T-cell (primary cell): ENCODE results near the gene PXT1. TPM values are rescaled to one million over a fixed set of nuclear protein-coding genes. Genes with fewer than 3 reads are reported as not detected.
"Not testable (repeated sequence)": the region's sequence is repeated elsewhere in the genome, so short reads cannot be mapped to it uniquely, and the experiment has no call there.

Experiments used
- ATAC-seq, 4 experiments: fragments of 200-7000 bp in 3 of 4; fragments of 150-1000 bp in 1 of 4; cut with Tn5 transposase; replicated peaks in 1 of 4; 1 replicate in 3 of 4; 2 replicates in 1 of 4; pipeline ENCODE4 v1.10.0; 2021; ENCODE audit warnings: moderate library complexity in 3 of 4, mild to moderate bottlenecking in 2 of 4, moderate number of reproducible peaks in 1 of 4
- CTCF ChIA-PET, 2 donors: fragments of 300-600 bp; sonication (Branson Sonifier 250); formaldehyde crosslinking; loops; one replicate each; lab custom pipeline; 2022; ENCODE audit warnings: antibody characterized with exemption in 2 of 2; lab: Charles Lee
- POLR2A ChIA-PET, 2 donors: fragments of 300-600 bp; sonication (Branson Sonifier 250); formaldehyde crosslinking; loops; one replicate each; lab custom pipeline; 2022; ENCODE audit warnings: antibody characterized with exemption in 2 of 2; lab: Charles Lee
- DNase-seq, 35 experiments: peaks; one replicate each; pipeline versions ENCODE4 v3.0.0 to v3.0.0-alpha.2; 2013 to 2023
- H3K27ac ChIP-seq: one replicate; pipeline ENCODE4 v1.5.1; 2013; ENCODE audit warnings: low read length
- H3K27me3 ChIP-seq, 2 experiments: replicated peaks in 1 of 2; 1 replicate in 1 of 2; 2 replicates in 1 of 2; pipeline versions ENCODE4 v1.6.1 to v1.7.0; 2013; ENCODE audit warnings: low read length in 1 of 2, mixed read lengths in 1 of 2; ENCODE audit not compliant: control insufficient read depth in 2 of 2, insufficient read depth in 2 of 2; ENCODE audit errors: extremely low read depth in 1 of 2
- H3K36me3 ChIP-seq, 2 donors: 1 replicate in 1 of 2; 2 replicates in 1 of 2; pipeline versions ENCODE4 v1.6.1 to v1.7.0; 2013; ENCODE audit warnings: low read length in 1 of 2; ENCODE audit not compliant: control insufficient read depth in 2 of 2, insufficient read depth in 1 of 2; ENCODE audit errors: extremely low read depth in 1 of 2
- H3K4me1 ChIP-seq, 2 experiments: 1 replicate in 1 of 2; 2 replicates in 1 of 2; pipeline versions ENCODE4 v1.6.1 to v1.7.0; 2013; ENCODE audit warnings: low read length in 2 of 2, mixed read lengths in 1 of 2; ENCODE audit not compliant: insufficient read depth in 2 of 2, control insufficient read depth in 1 of 2; ENCODE audit errors: extremely low read depth in 1 of 2
- H3K4me3 ChIP-seq, 2 donors: 1 replicate in 1 of 2; 2 replicates in 1 of 2; pipeline versions ENCODE4 v1.5.1 to v1.7.0; 2013; ENCODE audit warnings: mild to moderate bottlenecking in 2 of 2, low read length in 1 of 2, moderate library complexity in 1 of 2; ENCODE audit not compliant: control insufficient read depth in 1 of 2; ENCODE audit errors: extremely low read depth in 1 of 2
- H3K9me3 ChIP-seq: 2 replicates; pipeline ENCODE4 v1.7.0; 2013
- H3K27ac Mint-ChIP-seq, 2 donors: one replicate each; pipeline ENCODE4 v1.8.0; 2020 to 2021; ENCODE audit warnings: mild to moderate bottlenecking in 2 of 2, mixed read lengths in 2 of 2
- H3K27me3 Mint-ChIP-seq, 2 donors: one replicate each; pipeline ENCODE4 v1.8.0; 2021 to 2022; ENCODE audit warnings: mixed read lengths in 2 of 2
- H3K36me3 Mint-ChIP-seq: one replicate; pipeline ENCODE4 v1.8.0; 2021; ENCODE audit warnings: mixed read lengths
- H3K4me1 Mint-ChIP-seq, 3 donors: one replicate each; pipeline ENCODE4 v1.8.0; 2020 to 2022; ENCODE audit warnings: mixed read lengths in 3 of 3, mild to moderate bottlenecking in 1 of 3
- H3K4me3 Mint-ChIP-seq, 3 donors: one replicate each; pipeline ENCODE4 v1.8.0; 2020 to 2022; ENCODE audit warnings: mild to moderate bottlenecking in 3 of 3, mixed read lengths in 3 of 3, moderate library complexity in 3 of 3
- H3K9me3 Mint-ChIP-seq, 3 donors: one replicate each; pipeline ENCODE4 v1.8.0; 2020 to 2022; ENCODE audit warnings: mixed read lengths in 3 of 3
- WGBS: methylation state at CpG from one replicate; pipeline ENCODE4 v1.1.5; 2013; ENCODE audit warnings: missing lambda C conversion rate; ENCODE audit not compliant: insufficient coverage; 5-methylcytosine and 5-hydroxymethylcytosine counted together
- total RNA-seq, 35 experiments: library from RNA in 6 of 35; stranded (reverse) in 6 of 35; fragments of 120-200 nt in 1 of 35; gene quantifications; one replicate each; pipeline versions ENCODE4 v1.2.1 to v1.2.4 and lab custom pipeline; 2013 to 2026

The PXT1 gene
- total RNA-seq, 5 donors from 2014 or later (not counting 1 experiment from before 2014, with no cell fraction given), result 0.13 to 0.44 (median 0.25) TPM; not detected in 1

DNA sequence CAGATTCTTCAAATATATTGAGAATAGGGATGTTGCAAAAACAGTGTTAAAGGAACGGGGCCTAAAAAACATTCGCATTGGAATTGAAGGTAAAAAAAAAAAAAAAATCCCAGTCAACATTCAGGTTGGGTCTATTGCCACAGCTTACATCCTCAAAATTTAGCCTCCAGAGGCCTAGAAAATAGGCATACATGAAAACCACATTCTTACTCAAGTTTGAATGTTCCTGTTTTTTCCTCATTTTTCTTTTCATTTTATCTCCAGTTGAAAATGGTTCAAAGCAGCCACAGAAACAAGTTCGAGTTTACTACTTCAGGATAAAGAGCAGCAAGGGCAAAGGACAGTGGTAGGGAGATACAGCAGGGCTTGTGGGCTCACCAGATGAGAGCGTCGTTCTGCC is 42.1 kb upstream of the PXT1 start:
- Histone ChIP-seq H3K4me3 (no peak overlapping the region), H3K4me1 (no peaks in the 10 kb centered on the region), H3K27ac (no peak overlapping the region), H3K27me3 (no peaks in the 10 kb centered on the region), H3K36me3 (peaks cover 0 to 68% of the 10 kb centered on the region in 2 donors), H3K9me3 (no peaks in the 10 kb centered on the region)
- POLR2A ChIA-PET, result interaction anchor here in 1 of 2 donors (0.7 kb wide), 2 partner anchors 15 to 195 kb away, joined by 4 to 6 read pairs; no protein-coding TSS in a partner anchor
- CTCF ChIA-PET, result interaction anchor here (0.7 to 1.0 kb wide), 2 partner anchors 21 to 562 kb away, joined by 3 to 7 read pairs; no protein-coding TSS in a partner anchor
- H3K27ac Mint-ChIP-seq, result peak overlapping the region in 1 of 2 donors; percentile 24
- DNase-seq (no peak), ATAC-seq (no peak)
- H3K9me3 Mint-ChIP-seq, result no peaks in the 10 kb centered on the region
- peaks cover 2 to 6% (median 5%) of the 10 kb centered on the region in 3 donors for H3K4me1 Mint-ChIP-seq
- 100% methylated on average over 3 of the region's 5 CpGs for WGBS
- H3K27me3 Mint-ChIP-seq, result no peaks in the 10 kb centered on the region
- no peak overlapping the region for H3K4me3 Mint-ChIP-seq
- H3K36me3 Mint-ChIP-seq, result peaks cover 55% of the 10 kb centered on the region

GRCh38 chr6:36483326-36483725 is 40.7 kb upstream of the PXT1 start:
- H3K36me3 ChIP-seq, result peaks cover 0 to 67% of the 10 kb centered on the region in 2 donors
- ATAC-seq, H3K27me3 Mint-ChIP-seq, H3K9me3 Mint-ChIP-seq, H3K9me3 ChIP-seq, H3K4me3 Mint-ChIP-seq, DNase-seq, H3K4me3 ChIP-seq, H3K4me1 ChIP-seq, H3K27me3 ChIP-seq, POLR2A ChIA-PET, H3K27ac ChIP-seq: not testable (repeated sequence)
- Mint-ChIP-seq H3K27ac (peak overlapping the region in 1 of 2 donors; percentile 73), H3K36me3 (peaks cover 55% of the 10 kb centered on the region), H3K4me1 (peaks cover 5 to 12% (median 5%) of the 10 kb centered on the region in 3 donors)
- WGBS, result 95% methylated on average over 4 of the region's 5 CpGs
- CTCF ChIA-PET, result interaction anchor here in 1 of 2 donors (0.7 kb wide), 1 partner anchor 410 kb away, joined by 3 read pairs; no protein-coding TSS in a partner anchor

DNA sequence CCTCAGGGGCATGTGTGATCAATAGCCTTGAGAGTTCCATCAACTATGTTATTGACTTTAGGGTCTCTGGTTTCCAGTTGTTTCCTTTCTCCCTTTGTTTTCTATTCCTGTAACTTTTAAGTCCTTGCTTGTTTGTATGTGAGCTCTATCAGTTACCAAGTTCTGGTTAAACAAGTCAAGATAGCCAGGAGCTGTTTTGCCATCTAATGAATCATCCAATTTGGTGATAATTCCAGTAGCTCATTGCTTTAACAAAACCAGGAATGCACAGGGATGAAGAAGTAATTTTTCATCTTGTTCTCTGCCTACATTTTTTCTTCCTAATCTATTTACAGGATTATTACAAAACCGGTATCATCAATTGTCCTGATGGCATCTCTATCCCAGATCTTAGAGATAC is 36.6 kb upstream of the PXT1 start:
- no peak overlapping the region for H3K27ac ChIP-seq
- peaks cover 15 to 20% (median 17%) of the 10 kb centered on the region in 3 donors for H3K4me1 Mint-ChIP-seq
- H3K36me3 Mint-ChIP-seq, result peaks cover 50% of the 10 kb centered on the region
- no peaks in the 10 kb centered on the region for H3K27me3 ChIP-seq
- POLR2A ChIA-PET, result interaction anchor here (0.5 to 0.6 kb wide), 3 partner anchors 12 to 56 kb away, joined by 3 to 11 read pairs (median 3); no protein-coding TSS in a partner anchor
- no peaks in the 10 kb centered on the region for H3K9me3 ChIP-seq
- CTCF ChIA-PET, result no interaction called here
- DNase-seq (no peak), ATAC-seq (no peak)
- no peaks in the 10 kb centered on the region for H3K9me3 Mint-ChIP-seq
- peak overlapping the region; percentile 33 to 72 for H3K27ac Mint-ChIP-seq
- no CpG with 5 or more reads among the region's 1 CpG for WGBS
- H3K27me3 Mint-ChIP-seq, result no peaks in the 10 kb centered on the region
- H3K36me3 ChIP-seq, result peaks cover 0 to 46% of the 10 kb centered on the region in 2 donors
- H3K4me1 ChIP-seq, result no peaks in the 10 kb centered on the region
- H3K4me3 ChIP-seq, result no peak overlapping the region
- no peak overlapping the region for H3K4me3 Mint-ChIP-seq

- CTCF ChIA-PET, result interaction anchor here in 1 of 2 donors (0.5 to 1.2 kb wide), 3 partner anchors 8 to 55 kb away, joined by 3 read pairs; no protein-coding TSS in a partner anchor
- WGBS, result 100% methylated on average over 1 of the region's 2 CpGs
- H3K27ac Mint-ChIP-seq, result peak overlapping the region; percentile 33 to 72
- Histone ChIP-seq H3K9me3 (no peaks in the 10 kb centered on the region), H3K27ac (no peak overlapping the region), H3K36me3 (peaks cover 0 to 45% of the 10 kb centered on the region in 2 donors), H3K4me1 (no peaks in the 10 kb centered on the region), H3K4me3 (no peak overlapping the region), H3K27me3 (no peaks in the 10 kb centered on the region)
- POLR2A ChIA-PET, result interaction anchor here in 1 of 2 donors (0.6 kb wide), 1 partner anchor 62 kb away, joined by 6 read pairs; no protein-coding TSS in a partner anchor
- H3K36me3 Mint-ChIP-seq, result peaks cover 51% of the 10 kb centered on the region
- ATAC-seq (no peak), DNase-seq (no peak)
- H3K27me3 Mint-ChIP-seq, result no peaks in the 10 kb centered on the region
- H3K9me3 Mint-ChIP-seq, result no peaks in the 10 kb centered on the region
- peaks cover 15 to 20% (median 17%) of the 10 kb centered on the region in 3 donors for H3K4me1 Mint-ChIP-seq
- no peak overlapping the region for H3K4me3 Mint-ChIP-seq
These were observed 35.4 kb upstream of the PXT1 start for GRCh38 chr6:36478051-36478526.

DNA sequence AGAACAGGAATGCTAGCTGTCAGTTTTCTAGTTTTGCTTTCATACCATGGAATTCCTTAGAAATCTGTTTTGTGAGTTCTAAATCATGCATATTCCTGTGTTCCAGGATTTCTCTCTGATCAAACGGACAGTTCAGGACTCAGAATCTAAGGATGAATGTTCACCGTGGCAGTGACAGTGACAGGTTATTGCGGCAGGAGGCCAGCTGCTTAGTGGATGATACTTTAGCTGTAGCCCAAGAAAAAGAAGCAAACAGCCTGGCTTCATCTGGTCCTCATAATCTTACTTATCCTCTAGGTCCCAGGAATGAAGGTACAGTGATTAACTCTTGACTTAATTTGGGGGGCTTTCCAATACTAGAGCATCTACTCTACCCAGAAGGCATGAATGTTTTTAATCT is 27.3 kb upstream of the PXT1 start:
- Mint-ChIP-seq H3K4me3 (no peak overlapping the region), H3K4me1 (peaks cover 12 to 20% (median 17%) of the 10 kb centered on the region in 3 donors), H3K36me3 (peaks cover 40% of the 10 kb centered on the region), H3K27ac (no peak overlapping the region), H3K9me3 (no peaks in the 10 kb centered on the region), H3K27me3 (no peaks in the 10 kb centered on the region)
- H3K27me3 ChIP-seq, result no peaks in the 10 kb centered on the region
- no peak overlapping the region for H3K4me3 ChIP-seq
- H3K4me1 ChIP-seq, result no peaks in the 10 kb centered on the region
- CTCF ChIA-PET, result interaction anchor here in 1 of 2 donors (0.8 kb wide), 1 partner anchor 9 kb away, joined by 3 read pairs; no protein-coding TSS in a partner anchor
- 100% methylated on average over 2 of the region's 3 CpGs for WGBS
- POLR2A ChIA-PET, result interaction anchor here in 1 of 2 donors (0.6 kb wide), 1 partner anchor 99 kb away, joined by 3 read pairs; no protein-coding TSS in a partner anchor
- H3K9me3 ChIP-seq, result no peaks in the 10 kb centered on the region
- H3K36me3 ChIP-seq, result peaks cover 0 to 22% of the 10 kb centered on the region in 2 donors
- ATAC-seq (no peak), DNase-seq (no peak)
- no peak overlapping the region for H3K27ac ChIP-seq

- no peak for ATAC-seq
These were observed 26.6 kb upstream of the PXT1 start for GRCh38 chr6:36469148-36469661.

More at GRCh38 chr6:36469148-36469661, 26.6 kb upstream of the PXT1 start:
- Histone ChIP-seq H3K36me3 (peaks cover 0 to 18% of the 10 kb centered on the region in 2 donors), H3K9me3 (no peaks in the 10 kb centered on the region), H3K27me3 (no peaks in the 10 kb centered on the region), H3K4me1 (no peaks in the 10 kb centered on the region), H3K4me3 (no peak overlapping the region), H3K27ac (no peak overlapping the region)
- no peak for DNase-seq
- Mint-ChIP-seq H3K27ac (peak overlapping the region; percentile 25 to 67), H3K36me3 (peaks cover 32% of the 10 kb centered on the region), H3K4me3 (no peak overlapping the region), H3K27me3 (no peaks in the 10 kb centered on the region), H3K9me3 (no peaks in the 10 kb centered on the region), H3K4me1 (peaks cover 15 to 27% (median 24%) of the 10 kb centered on the region in 3 donors)
- WGBS, result 90% methylated on average over 4 of the region's 6 CpGs
- ChIA-PET CTCF (interaction anchor here in 1 of 2 donors (0.6 kb wide), 1 partner anchor 474 kb away, joined by 4 read pairs; no protein-coding TSS in a partner anchor), POLR2A (interaction anchor here (0.6 kb wide), 2 partner anchors 99 to 553 kb away, joined by 3 read pairs; no protein-coding TSS in a partner anchor)
